ENCODE results near the gene CSTF3. TPM values are rescaled to one million over a fixed set of nuclear protein-coding genes. Genes with fewer than 3 reads are reported as not detected.
"Not testable (repeated sequence)": the region's sequence is repeated elsewhere in the genome, so short reads cannot be mapped to it uniquely, and the experiment has no call there.

Gene CSTF3
- polyA plus RNA-seq, 1 donor from 2014 or later: 86.8 TPM

DNA sequence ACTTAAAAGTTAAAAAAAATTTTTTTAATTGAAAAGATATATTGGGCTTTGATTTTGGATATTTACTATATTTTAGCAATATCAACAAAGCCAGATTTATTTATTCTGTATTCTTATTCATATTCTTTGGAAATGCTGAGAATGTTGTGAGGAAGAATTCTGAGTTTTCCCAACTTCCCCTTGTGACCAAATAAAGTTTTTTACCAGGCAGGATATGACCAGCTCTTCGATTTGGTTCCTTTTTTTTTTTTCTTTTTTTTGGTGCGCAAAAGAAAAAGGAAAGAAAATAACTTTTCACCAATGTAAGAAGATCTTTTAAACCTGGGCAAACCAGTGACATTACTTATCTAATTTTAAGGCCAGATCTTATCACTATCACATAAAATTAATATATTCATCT lies 109.0 kb downstream of the CSTF3 start:
- no peaks in the 10 kb centered on the region for H3K9me3 ChIP-seq (ENCODE audit: low read length)
- H3K4me2 ChIP-seq (ENCODE audit: low read length): no peak overlapping the region
- no peaks in the 10 kb centered on the region for H3F3A ChIP-seq (ENCODE audit: insufficient read depth, low read length, poor library complexity, severe bottlenecking)
- no peaks in the 10 kb centered on the region for H3K27me3 ChIP-seq (ENCODE audit: insufficient read depth, low read depth, low read length)
- H4K20me1 ChIP-seq (ENCODE audit: insufficient read depth): no peaks in the 10 kb centered on the region
- H3K9me2 ChIP-seq (ENCODE audit: insufficient read depth, low read length): no peaks in the 10 kb centered on the region
- H3K9ac ChIP-seq (ENCODE audit: low read length): no peak overlapping the region
- H3K36me3 ChIP-seq (ENCODE audit: insufficient read depth, low read length): no peaks in the 10 kb centered on the region
- TF ChIP-seq EP300 (conservative IDR thresholded peaks at IDR 0.05; ENCODE audit: poor library complexity, severe bottlenecking) (no peak), SMC3 (conservative IDR thresholded peaks at IDR 0.05; ENCODE audit: poor library complexity) (no peak), POLR2AphosphoS5 (IDR thresholded peaks at IDR 0.05) (no peak), TAF1 (IDR thresholded peaks at IDR 0.05; ENCODE audit: low read depth) (no peak), RAD21 (conservative IDR thresholded peaks at IDR 0.05) (no peak), MXI1 (conservative IDR thresholded peaks at IDR 0.05; ENCODE audit: poor library complexity, severe bottlenecking) (no peak), EZH2 (IDR thresholded peaks at IDR 0.05; ENCODE audit: borderline replicate concordance, insufficient read depth, low read length, poor library complexity, severe bottlenecking) (no peak)
- TF ChIP-seq, protein P1, sequence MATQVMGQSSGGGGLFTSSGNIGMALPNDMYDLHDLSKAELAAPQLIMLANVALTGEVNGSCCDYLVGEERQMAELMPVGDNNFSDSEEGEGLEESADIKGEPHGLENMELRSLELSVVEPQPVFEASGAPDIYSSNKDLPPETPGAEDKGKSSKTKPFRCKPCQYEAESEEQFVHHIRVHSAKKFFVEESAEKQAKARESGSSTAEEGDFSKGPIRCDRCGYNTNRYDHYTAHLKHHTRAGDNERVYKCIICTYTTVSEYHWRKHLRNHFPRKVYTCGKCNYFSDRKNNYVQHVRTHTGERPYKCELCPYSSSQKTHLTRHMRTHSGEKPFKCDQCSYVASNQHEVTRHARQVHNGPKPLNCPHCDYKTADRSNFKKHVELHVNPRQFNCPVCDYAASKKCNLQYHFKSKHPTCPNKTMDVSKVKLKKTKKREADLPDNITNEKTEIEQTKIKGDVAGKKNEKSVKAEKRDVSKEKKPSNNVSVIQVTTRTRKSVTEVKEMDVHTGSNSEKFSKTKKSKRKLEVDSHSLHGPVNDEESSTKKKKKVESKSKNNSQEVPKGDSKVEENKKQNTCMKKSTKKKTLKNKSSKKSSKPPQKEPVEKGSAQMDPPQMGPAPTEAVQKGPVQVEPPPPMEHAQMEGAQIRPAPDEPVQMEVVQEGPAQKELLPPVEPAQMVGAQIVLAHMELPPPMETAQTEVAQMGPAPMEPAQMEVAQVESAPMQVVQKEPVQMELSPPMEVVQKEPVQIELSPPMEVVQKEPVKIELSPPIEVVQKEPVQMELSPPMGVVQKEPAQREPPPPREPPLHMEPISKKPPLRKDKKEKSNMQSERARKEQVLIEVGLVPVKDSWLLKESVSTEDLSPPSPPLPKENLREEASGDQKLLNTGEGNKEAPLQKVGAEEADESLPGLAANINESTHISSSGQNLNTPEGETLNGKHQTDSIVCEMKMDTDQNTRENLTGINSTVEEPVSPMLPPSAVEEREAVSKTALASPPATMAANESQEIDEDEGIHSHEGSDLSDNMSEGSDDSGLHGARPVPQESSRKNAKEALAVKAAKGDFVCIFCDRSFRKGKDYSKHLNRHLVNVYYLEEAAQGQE (IDR thresholded peaks at IDR 0.05; ENCODE audit: borderline replicate concordance): no peak
- TF ChIP-seq, protein P2, sequence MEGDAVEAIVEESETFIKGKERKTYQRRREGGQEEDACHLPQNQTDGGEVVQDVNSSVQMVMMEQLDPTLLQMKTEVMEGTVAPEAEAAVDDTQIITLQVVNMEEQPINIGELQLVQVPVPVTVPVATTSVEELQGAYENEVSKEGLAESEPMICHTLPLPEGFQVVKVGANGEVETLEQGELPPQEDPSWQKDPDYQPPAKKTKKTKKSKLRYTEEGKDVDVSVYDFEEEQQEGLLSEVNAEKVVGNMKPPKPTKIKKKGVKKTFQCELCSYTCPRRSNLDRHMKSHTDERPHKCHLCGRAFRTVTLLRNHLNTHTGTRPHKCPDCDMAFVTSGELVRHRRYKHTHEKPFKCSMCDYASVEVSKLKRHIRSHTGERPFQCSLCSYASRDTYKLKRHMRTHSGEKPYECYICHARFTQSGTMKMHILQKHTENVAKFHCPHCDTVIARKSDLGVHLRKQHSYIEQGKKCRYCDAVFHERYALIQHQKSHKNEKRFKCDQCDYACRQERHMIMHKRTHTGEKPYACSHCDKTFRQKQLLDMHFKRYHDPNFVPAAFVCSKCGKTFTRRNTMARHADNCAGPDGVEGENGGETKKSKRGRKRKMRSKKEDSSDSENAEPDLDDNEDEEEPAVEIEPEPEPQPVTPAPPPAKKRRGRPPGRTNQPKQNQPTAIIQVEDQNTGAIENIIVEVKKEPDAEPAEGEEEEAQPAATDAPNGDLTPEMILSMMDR (IDR thresholded peaks at IDR 0.05; ENCODE audit: poor library complexity, severe bottlenecking): no peak
- H3K27ac ChIP-seq (ENCODE audit: low read length): no peak overlapping the region
- H3K79me2 ChIP-seq (replicated peaks; ENCODE audit: insufficient read depth, low read length): no peaks in the 10 kb centered on the region
- no peak overlapping the region for H2AFZ ChIP-seq (ENCODE audit: low read depth, low read length)
- no peak overlapping the region for H3K4me3 ChIP-seq (ENCODE audit: low read length)

DNA sequence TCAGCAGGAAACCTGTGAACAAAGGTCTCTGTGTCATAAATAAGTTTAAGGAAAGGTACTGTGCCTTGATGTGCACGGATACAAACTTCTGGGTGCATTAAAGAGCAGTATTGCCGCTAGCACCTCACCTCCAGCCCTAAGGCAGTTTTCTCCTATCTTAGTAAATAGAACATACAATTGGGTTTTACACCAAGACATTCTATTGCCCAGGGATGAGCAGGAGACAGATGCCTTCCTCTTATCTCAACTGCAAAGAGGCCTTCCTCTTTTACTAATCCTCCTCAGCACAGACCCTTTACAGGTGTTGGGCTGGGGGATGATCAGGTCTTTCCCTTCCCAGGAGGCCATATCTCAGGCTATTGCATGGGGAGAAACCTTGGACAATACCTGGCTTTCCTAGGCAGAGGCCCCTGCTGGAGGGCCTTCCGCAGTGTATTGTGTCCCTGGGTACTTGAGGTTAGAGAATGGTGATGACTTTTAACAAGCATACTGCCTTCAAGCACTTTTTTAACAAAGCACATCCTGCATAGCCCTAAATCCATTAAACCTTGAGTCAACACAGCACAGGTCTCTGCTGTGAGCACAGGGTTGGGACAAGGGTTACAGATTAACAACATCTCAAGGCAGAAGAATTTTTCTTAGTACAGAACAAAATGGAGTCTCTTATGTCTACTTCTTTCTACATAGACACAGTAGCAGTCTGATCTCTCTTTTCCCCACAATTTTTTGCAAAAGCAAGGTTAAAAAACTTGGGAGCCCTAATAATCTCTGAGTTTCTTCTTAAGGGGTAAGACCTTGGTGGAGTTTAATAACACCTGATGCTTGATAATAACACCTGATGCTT lies 111.5 kb downstream of the CSTF3 start:
- H3K9me3 ChIP-seq (ENCODE audit: low read length); H3K4me2 ChIP-seq (ENCODE audit: low read length); H3F3A ChIP-seq (ENCODE audit: insufficient read depth, low read length, poor library complexity, severe bottlenecking); H3K9me2 ChIP-seq (ENCODE audit: insufficient read depth, low read length); H3K9ac ChIP-seq (ENCODE audit: low read length); H3K27me3 ChIP-seq (ENCODE audit: insufficient read depth, low read depth, low read length); H3K79me2 ChIP-seq (replicated peaks; ENCODE audit: insufficient read depth, low read length); H2AFZ ChIP-seq (ENCODE audit: low read depth, low read length); H3K36me3 ChIP-seq (ENCODE audit: insufficient read depth, low read length); H3K4me3 ChIP-seq (ENCODE audit: low read length); H4K20me1 ChIP-seq (ENCODE audit: insufficient read depth); H3K27ac ChIP-seq (ENCODE audit: low read length): not testable (repeated sequence)

DNA sequence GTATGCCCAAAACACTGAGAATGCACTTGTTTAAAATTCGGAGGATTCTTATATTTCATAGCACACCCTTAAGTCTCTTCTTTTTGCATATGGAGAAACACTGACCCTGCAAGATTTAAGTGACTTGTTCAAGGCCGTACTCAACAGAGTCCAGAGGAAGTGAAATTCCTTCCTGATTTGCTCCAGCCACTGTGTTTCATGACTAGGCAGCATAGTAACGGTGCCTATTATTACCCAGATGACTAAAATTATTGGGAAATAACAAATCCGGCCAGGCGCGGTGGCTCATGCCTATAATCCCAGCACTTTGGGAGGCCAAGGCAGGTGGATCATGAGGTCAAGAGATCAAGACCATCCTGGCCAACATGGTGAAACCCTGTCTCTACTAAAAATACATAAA lies 112.6 kb downstream of the CSTF3 start:
- H3K27ac ChIP-seq (ENCODE audit: low read length); H3K9me2 ChIP-seq (ENCODE audit: insufficient read depth, low read length); H3K4me3 ChIP-seq (ENCODE audit: low read length); H3F3A ChIP-seq (ENCODE audit: insufficient read depth, low read length, poor library complexity, severe bottlenecking); H3K4me2 ChIP-seq (ENCODE audit: low read length); H3K27me3 ChIP-seq (ENCODE audit: insufficient read depth, low read depth, low read length); H3K9me3 ChIP-seq (ENCODE audit: low read length); H3K79me2 ChIP-seq (replicated peaks; ENCODE audit: insufficient read depth, low read length); H2AFZ ChIP-seq (ENCODE audit: low read depth, low read length); H4K20me1 ChIP-seq (ENCODE audit: insufficient read depth); H3K9ac ChIP-seq (ENCODE audit: low read length); H3K36me3 ChIP-seq (ENCODE audit: insufficient read depth, low read length): not testable (repeated sequence)
